ENCODE results near the gene LIF. TPM values are rescaled to one million over a fixed set of nuclear protein-coding genes. Genes with fewer than 3 reads are reported as not detected.
A peak's percentile ranks its signal among the peaks of the same experiment; 100 is the strongest.

The LIF gene
- total RNA-seq, 1 experiment from 2014 or later, result 8.0 TPM

DNA sequence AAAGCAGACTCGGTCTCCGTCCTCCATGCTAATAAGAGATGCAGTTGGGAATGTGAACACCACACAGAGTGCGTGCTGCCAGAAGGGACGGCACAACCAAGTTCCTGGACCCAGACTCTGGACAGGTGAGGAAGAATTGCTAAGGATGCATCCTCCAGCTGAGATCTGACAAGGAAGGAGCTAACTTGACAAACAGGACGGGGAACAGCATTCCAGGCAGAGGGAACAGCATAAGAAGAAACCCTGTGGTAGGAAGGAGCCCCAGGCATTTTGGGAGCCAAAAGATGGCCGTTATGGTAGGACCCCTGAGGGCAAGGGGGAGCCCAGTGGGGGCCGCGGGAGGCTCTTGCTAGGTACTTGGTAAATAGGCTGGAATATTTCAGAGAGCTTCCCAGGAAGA, 14.1 kb upstream of the LIF start:
- CTCF ChIA-PET, result interaction anchor here (0.5 to 1.7 kb wide), 7 partner anchors 10 to 518 kb away, joined by 3 to 7 read pairs (median 4); partner anchors contain the start of genes RNF215 and TBC1D10A
- H3K4me3 ChIP-seq (ENCODE audit: low read depth, low read length), result no peak overlapping the region
- H3K9me3 ChIP-seq, result no peaks in the 10 kb centered on the region

DNA sequence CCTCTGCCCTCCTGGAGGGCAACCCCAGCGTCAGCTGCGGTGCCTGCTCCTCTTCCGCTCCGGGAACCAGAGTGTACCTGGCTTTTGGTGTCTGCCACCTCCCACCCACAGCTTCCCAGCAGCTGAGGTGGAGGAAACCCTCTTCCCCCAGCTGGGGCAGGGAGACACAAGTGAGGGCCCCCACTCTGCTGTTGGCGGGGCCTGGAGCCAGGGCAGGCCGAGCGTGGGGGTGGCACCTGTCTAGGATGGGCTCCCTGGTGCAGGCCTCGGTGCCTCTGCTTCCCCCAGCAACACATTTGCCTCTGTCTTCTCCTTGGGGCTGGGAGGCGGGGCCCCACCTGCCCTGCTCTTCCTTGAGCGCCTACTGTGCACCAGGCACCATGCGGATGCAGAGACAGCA, 13.7 kb upstream of the LIF start:
- Mint-ChIP-seq H3K4me1 (ENCODE audit: low read depth, unreplicated experiment) (peaks cover 12% of the 10 kb centered on the region), H3K9me3 (ENCODE audit: unreplicated experiment) (no peaks in the 10 kb centered on the region), H3K4me3 (ENCODE audit: unreplicated experiment) (no peak overlapping the region), H3K27ac (ENCODE audit: unreplicated experiment) (no peak overlapping the region), H3K36me3 (ENCODE audit: insufficient read depth, unreplicated experiment) (no peaks in the 10 kb centered on the region), H3K27me3 (ENCODE audit: insufficient read depth, unreplicated experiment) (no peaks in the 10 kb centered on the region)
- no peak for DNase-seq
- BruUV-seq (replicated peaks), result no TSS peak
- intact Hi-C loops (cut with micrococcal nuclease; ENCODE audit: unreplicated experiment), result no loop called here
- H3K4me3 ChIP-seq (ENCODE audit: low read depth, low read length), result no peak overlapping the region
- ChIA-PET POLR2A (no interaction called here), CTCF (interaction anchor here (1.0 to 1.7 kb wide), 3 partner anchors 9 to 66 kb away, joined by 3 to 6 read pairs (median 4); partner anchors contain the start of gene TBC1D10A)
- H3K36me3 ChIP-seq (ENCODE audit: control insufficient read depth, insufficient read depth, low read length), result no peaks in the 10 kb centered on the region
- TF ChIP-seq, protein P1, sequence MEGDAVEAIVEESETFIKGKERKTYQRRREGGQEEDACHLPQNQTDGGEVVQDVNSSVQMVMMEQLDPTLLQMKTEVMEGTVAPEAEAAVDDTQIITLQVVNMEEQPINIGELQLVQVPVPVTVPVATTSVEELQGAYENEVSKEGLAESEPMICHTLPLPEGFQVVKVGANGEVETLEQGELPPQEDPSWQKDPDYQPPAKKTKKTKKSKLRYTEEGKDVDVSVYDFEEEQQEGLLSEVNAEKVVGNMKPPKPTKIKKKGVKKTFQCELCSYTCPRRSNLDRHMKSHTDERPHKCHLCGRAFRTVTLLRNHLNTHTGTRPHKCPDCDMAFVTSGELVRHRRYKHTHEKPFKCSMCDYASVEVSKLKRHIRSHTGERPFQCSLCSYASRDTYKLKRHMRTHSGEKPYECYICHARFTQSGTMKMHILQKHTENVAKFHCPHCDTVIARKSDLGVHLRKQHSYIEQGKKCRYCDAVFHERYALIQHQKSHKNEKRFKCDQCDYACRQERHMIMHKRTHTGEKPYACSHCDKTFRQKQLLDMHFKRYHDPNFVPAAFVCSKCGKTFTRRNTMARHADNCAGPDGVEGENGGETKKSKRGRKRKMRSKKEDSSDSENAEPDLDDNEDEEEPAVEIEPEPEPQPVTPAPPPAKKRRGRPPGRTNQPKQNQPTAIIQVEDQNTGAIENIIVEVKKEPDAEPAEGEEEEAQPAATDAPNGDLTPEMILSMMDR (IDR thresholded peaks at IDR 0.05; ENCODE audit: insufficient read depth in 1 of 2, low read depth in 1 of 2, low read length in 1 of 2, severe bottlenecking in 1 of 2, unreplicated experiment in 1 of 2), result no peak
- no peaks in the 10 kb centered on the region for H3K9me3 ChIP-seq
- no peaks in the 10 kb centered on the region for H3K27me3 ChIP-seq (replicated peaks; ENCODE audit: control insufficient read depth, insufficient read depth, low read length)
- H3K4me1 ChIP-seq, result peaks cover 25% of the 10 kb centered on the region

More for the DNA sequence above, 14.1 kb upstream of the LIF start:
- DNase-seq, result no peak
- Mint-ChIP-seq H3K36me3 (ENCODE audit: insufficient read depth, unreplicated experiment) (no peaks in the 10 kb centered on the region), H3K9me3 (ENCODE audit: unreplicated experiment) (no peaks in the 10 kb centered on the region), H3K4me3 (ENCODE audit: unreplicated experiment) (no peak overlapping the region), H3K27ac (ENCODE audit: unreplicated experiment) (no peak overlapping the region), H3K4me1 (ENCODE audit: low read depth, unreplicated experiment) (peaks cover 12% of the 10 kb centered on the region), H3K27me3 (ENCODE audit: insufficient read depth, unreplicated experiment) (no peaks in the 10 kb centered on the region)
- intact Hi-C loops (cut with micrococcal nuclease; ENCODE audit: unreplicated experiment), result no loop called here
- POLR2A ChIA-PET, result interaction anchor here (0.8 kb wide), 1 partner anchor 251 kb away, joined by 3 read pairs; no protein-coding TSS in a partner anchor
- H3K27me3 ChIP-seq (replicated peaks; ENCODE audit: control insufficient read depth, insufficient read depth, low read length), result no peaks in the 10 kb centered on the region
- TF ChIP-seq, protein P1 (IDR thresholded peaks at IDR 0.05; ENCODE audit: insufficient read depth in 1 of 2, low read depth in 1 of 2, low read length in 1 of 2, severe bottlenecking in 1 of 2, unreplicated experiment in 1 of 2), result no peak
- BruUV-seq (replicated peaks), result no TSS peak
- no peaks in the 10 kb centered on the region for H3K36me3 ChIP-seq (ENCODE audit: control insufficient read depth, insufficient read depth, low read length)
- peaks cover 25% of the 10 kb centered on the region for H3K4me1 ChIP-seq

DNA sequence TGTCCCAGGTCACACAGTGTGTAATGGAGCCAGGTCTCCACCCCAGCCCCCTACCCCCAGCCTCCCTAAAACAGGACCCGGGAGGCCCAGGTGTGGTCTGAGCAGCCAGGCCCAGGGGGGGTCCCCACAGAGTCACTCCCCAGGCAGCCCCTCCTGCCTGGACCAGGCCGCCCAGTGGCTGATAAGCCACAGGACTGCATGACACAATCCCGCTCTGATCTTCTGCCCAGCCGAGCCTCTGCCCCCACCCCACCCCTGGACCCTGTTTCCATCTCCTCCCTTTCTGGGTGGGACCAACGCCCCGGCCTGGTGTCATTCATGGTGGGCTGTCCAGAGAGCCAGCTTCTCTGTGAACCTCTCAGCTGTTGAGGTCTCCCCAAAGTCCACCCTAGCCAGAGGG, 7.8 kb upstream of the LIF start:
- Mint-ChIP-seq H3K27ac (ENCODE audit: unreplicated experiment) (peak overlapping the region; percentile 15), H3K4me3 (ENCODE audit: unreplicated experiment) (no peak overlapping the region), H3K36me3 (ENCODE audit: insufficient read depth, unreplicated experiment) (no peaks in the 10 kb centered on the region), H3K9me3 (ENCODE audit: unreplicated experiment) (no peaks in the 10 kb centered on the region), H3K4me1 (ENCODE audit: low read depth, unreplicated experiment) (peaks cover 18% of the 10 kb centered on the region), H3K27me3 (ENCODE audit: insufficient read depth, unreplicated experiment) (no peaks in the 10 kb centered on the region)
- Histone ChIP-seq H3K9me3 (no peaks in the 10 kb centered on the region), H3K4me3 (ENCODE audit: low read depth, low read length) (no peak overlapping the region), H3K27me3 (replicated peaks; ENCODE audit: control insufficient read depth, insufficient read depth, low read length) (no peaks in the 10 kb centered on the region), H3K4me1 (peaks cover 29% of the 10 kb centered on the region), H3K36me3 (ENCODE audit: control insufficient read depth, insufficient read depth, low read length) (no peaks in the 10 kb centered on the region)
- POLR2A ChIA-PET, result no interaction called here
- TF ChIP-seq, protein P1 (IDR thresholded peaks at IDR 0.05; ENCODE audit: insufficient read depth in 1 of 2, low read depth in 1 of 2, low read length in 1 of 2, severe bottlenecking in 1 of 2, unreplicated experiment in 1 of 2), result no peak
- intact Hi-C loops (cut with micrococcal nuclease; ENCODE audit: unreplicated experiment), result no loop called here
- DNase-seq, result no peak
- no TSS peak for BruUV-seq (replicated peaks)
- CTCF ChIA-PET, result interaction anchor here (1.1 kb wide), 1 partner anchor 11 kb away, joined by 3 read pairs; no protein-coding TSS in a partner anchor
